ENCODE results near the gene MYO10.

Gene MYO10

DNA sequence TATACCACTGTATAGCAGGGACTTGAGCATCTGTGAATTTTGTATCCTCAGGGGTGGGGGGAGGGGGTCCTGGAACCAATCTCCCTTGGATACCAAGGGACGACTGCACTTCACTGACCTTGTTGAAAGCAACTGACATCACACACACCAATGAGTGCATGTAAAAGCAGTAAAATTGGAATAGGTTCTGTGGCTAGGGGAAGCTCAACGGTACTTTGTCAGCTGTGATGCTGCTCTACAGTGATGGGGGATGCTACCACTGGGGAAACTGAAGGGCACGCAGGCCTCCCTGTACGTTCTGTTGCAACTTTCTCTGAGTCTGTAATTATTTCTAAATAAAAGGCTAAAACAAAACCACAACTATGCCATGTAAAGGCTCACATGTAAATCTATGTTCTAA is 272.2 kb downstream of the MYO10 start:
- Histone ChIP-seq H3K4me3 (ENCODE audit: low read depth, low read length) (no peak overlapping the region), H3K9ac (no peak overlapping the region), H3K4me1 (peaks cover 12% of the 10 kb centered on the region), H3K79me2 (no peaks in the 10 kb centered on the region), H3K27me3 (ENCODE audit: control insufficient read depth, insufficient read depth, low read length) (no peaks in the 10 kb centered on the region), H2AFZ (no peak overlapping the region), H3K4me2 (ENCODE audit: low read length) (no peak overlapping the region), H3K27ac (no peak overlapping the region), H3K36me3 (ENCODE audit: control insufficient read depth, insufficient read depth, low read length) (no peaks in the 10 kb centered on the region), H3K9me3 (ENCODE audit: control insufficient read depth, low read length) (no peaks in the 10 kb centered on the region)
- no peak for TF ChIP-seq CTCF (IDR thresholded peaks at IDR 0.05)

DNA sequence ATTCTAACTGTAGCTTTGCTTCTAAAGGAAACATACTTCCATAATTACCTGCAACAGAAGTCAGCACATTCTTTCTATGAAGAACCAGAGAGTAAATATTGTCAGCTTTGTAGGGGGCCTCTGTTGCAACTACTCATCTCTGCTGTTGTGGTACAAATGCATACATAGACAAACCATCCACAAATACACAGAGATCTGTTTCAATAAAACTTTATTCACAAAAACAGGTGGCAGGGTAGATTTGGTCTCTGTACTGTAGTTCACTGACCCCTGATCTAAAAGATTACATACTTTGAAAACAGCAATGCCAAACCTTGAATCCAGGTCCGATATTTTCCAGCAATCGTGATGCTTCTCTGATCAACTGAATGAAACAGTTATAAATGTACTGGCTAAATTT is 274.4 kb downstream of the MYO10 start:
- peaks cover 6% of the 10 kb centered on the region for H3K4me1 ChIP-seq
- no peak overlapping the region for H3K4me2 ChIP-seq (ENCODE audit: low read length)
- H3K9me3 ChIP-seq (ENCODE audit: control insufficient read depth, low read length): no peaks in the 10 kb centered on the region
- TF ChIP-seq CTCF (IDR thresholded peaks at IDR 0.05): no peak
- no peak overlapping the region for H2AFZ ChIP-seq
- no peaks in the 10 kb centered on the region for H3K36me3 ChIP-seq (ENCODE audit: control insufficient read depth, insufficient read depth, low read length)
- H3K9ac ChIP-seq: no peak overlapping the region
- H3K79me2 ChIP-seq: no peaks in the 10 kb centered on the region
- no peaks in the 10 kb centered on the region for H3K27me3 ChIP-seq (ENCODE audit: control insufficient read depth, insufficient read depth, low read length)
- no peak overlapping the region for H3K4me3 ChIP-seq (ENCODE audit: low read depth, low read length)
- no peak overlapping the region for H3K27ac ChIP-seq

- Histone ChIP-seq H3K4me3 (ENCODE audit: low read depth, low read length) (no peak overlapping the region), H3K4me1 (peaks cover 6% of the 10 kb centered on the region), H3K9me3 (ENCODE audit: control insufficient read depth, low read length) (no peaks in the 10 kb centered on the region), H2AFZ (no peak overlapping the region), H3K79me2 (no peaks in the 10 kb centered on the region), H3K9ac (no peak overlapping the region), H3K27ac (no peak overlapping the region), H3K4me2 (ENCODE audit: low read length) (no peak overlapping the region), H3K36me3 (ENCODE audit: control insufficient read depth, insufficient read depth, low read length) (no peaks in the 10 kb centered on the region), H3K27me3 (ENCODE audit: control insufficient read depth, insufficient read depth, low read length) (no peaks in the 10 kb centered on the region)
- TF ChIP-seq CTCF (IDR thresholded peaks at IDR 0.05): no peak
These were observed 275.1 kb downstream of the MYO10 start for GRCh38 chr5:16660982-16661381.

DNA sequence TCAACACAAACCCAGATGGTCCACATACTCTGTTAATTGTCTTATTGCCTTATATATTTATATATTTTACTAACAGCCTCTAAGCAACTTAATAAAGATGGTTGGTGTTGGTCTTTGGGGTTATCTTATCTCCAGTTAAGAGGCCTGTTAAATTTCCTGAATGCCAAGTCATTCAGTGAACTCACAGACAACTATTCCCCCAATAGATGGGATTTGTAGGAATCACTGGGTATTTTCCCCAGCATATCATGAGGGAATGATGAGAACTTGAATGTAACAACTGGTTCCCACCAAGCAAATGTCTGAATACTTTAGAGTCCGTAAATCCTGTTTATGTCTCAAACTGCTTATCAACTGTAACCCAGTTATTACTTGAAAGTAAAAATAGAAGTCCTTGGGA is 276.6 kb downstream of the MYO10 start:
- Histone ChIP-seq H3K27ac (no peak overlapping the region), H3K4me2 (ENCODE audit: low read length) (no peak overlapping the region), H3K9me3 (ENCODE audit: control insufficient read depth, low read length) (no peaks in the 10 kb centered on the region), H3K27me3 (ENCODE audit: control insufficient read depth, insufficient read depth, low read length) (no peaks in the 10 kb centered on the region), H3K79me2 (no peaks in the 10 kb centered on the region), H3K36me3 (ENCODE audit: control insufficient read depth, insufficient read depth, low read length) (no peaks in the 10 kb centered on the region), H2AFZ (no peak overlapping the region), H3K4me1 (no peaks in the 10 kb centered on the region), H3K4me3 (ENCODE audit: low read depth, low read length) (no peak overlapping the region), H3K9ac (no peak overlapping the region)
- no peak for TF ChIP-seq CTCF (IDR thresholded peaks at IDR 0.05)

- Histone ChIP-seq H3K36me3 (ENCODE audit: control insufficient read depth, insufficient read depth, low read length) (no peaks in the 10 kb centered on the region), H3K9ac (no peak overlapping the region), H3K27ac (no peak overlapping the region), H3K79me2 (no peaks in the 10 kb centered on the region), H3K4me3 (ENCODE audit: low read depth, low read length) (no peak overlapping the region), H3K4me2 (ENCODE audit: low read length) (no peak overlapping the region), H2AFZ (no peak overlapping the region), H3K4me1 (no peaks in the 10 kb centered on the region), H3K27me3 (ENCODE audit: control insufficient read depth, insufficient read depth, low read length) (no peaks in the 10 kb centered on the region), H3K9me3 (ENCODE audit: control insufficient read depth, low read length) (no peaks in the 10 kb centered on the region)
- TF ChIP-seq CTCF (IDR thresholded peaks at IDR 0.05): no peak
These were observed 279.4 kb downstream of the MYO10 start for GRCh38 chr5:16656561-16657191.
